ENCODE results near the gene POU2F3. TPM values are rescaled to one million over a fixed set of nuclear protein-coding genes. Genes with fewer than 3 reads are reported as not detected.

The POU2F3 gene
- total and polyA plus RNA-seq, 8 donors, result 0.18 to 1.9 (median 1.3) TPM; not detected in 2

DNA sequence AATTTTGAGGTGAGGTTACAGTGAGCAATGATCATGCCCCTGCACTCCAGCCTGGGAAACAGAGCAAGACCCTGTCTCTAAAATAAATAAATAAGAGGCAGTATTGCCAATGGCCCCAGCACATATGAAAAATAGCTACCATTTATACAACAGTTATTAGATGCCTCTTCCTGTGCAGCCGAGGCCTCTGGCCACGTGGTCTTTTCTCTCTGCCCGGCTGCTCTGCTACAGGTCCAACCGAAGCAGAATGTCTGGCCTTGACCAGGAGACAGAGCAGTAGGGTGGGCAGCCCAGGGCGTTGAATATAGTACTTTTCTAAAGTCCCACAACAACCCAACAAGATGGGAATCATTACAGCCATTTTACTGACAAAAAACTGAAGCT lies 41.5 kb upstream of the POU2F3 start:
- no peaks in the 10 kb centered on the region for H3K9me3 ChIP-seq
- H3K36me3 ChIP-seq, result no peaks in the 10 kb centered on the region
- no peak for DNase-seq
- H3K27ac ChIP-seq, result no peak overlapping the region
- peaks cover 0 to 6% (median 0%) of the 10 kb centered on the region in 4 donors for H3K4me1 ChIP-seq
- H3K4me3 ChIP-seq, result no peak overlapping the region
- 71 to 86% (median 76%) methylated on average over 5 of the region's 5 CpGs for WGBS, 5 donors
- intact Hi-C loops (cut with DNase I; ENCODE audit: low total_unique reads), result no loop called here
- peaks cover 0 to 5% (median 0%) of the 10 kb centered on the region in 3 donors for H3K27me3 ChIP-seq
- no peak for TF ChIP-seq POLR2A (IDR thresholded peaks at IDR 0.05)
- TF ChIP-seq POLR2AphosphoS5 (IDR thresholded peaks at IDR 0.05), result no peak
- no peak for TF ChIP-seq EP300 (IDR thresholded peaks at IDR 0.05)
- TF ChIP-seq, protein P1, sequence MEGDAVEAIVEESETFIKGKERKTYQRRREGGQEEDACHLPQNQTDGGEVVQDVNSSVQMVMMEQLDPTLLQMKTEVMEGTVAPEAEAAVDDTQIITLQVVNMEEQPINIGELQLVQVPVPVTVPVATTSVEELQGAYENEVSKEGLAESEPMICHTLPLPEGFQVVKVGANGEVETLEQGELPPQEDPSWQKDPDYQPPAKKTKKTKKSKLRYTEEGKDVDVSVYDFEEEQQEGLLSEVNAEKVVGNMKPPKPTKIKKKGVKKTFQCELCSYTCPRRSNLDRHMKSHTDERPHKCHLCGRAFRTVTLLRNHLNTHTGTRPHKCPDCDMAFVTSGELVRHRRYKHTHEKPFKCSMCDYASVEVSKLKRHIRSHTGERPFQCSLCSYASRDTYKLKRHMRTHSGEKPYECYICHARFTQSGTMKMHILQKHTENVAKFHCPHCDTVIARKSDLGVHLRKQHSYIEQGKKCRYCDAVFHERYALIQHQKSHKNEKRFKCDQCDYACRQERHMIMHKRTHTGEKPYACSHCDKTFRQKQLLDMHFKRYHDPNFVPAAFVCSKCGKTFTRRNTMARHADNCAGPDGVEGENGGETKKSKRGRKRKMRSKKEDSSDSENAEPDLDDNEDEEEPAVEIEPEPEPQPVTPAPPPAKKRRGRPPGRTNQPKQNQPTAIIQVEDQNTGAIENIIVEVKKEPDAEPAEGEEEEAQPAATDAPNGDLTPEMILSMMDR (IDR thresholded peaks at IDR 0.05), result no peak

DNA sequence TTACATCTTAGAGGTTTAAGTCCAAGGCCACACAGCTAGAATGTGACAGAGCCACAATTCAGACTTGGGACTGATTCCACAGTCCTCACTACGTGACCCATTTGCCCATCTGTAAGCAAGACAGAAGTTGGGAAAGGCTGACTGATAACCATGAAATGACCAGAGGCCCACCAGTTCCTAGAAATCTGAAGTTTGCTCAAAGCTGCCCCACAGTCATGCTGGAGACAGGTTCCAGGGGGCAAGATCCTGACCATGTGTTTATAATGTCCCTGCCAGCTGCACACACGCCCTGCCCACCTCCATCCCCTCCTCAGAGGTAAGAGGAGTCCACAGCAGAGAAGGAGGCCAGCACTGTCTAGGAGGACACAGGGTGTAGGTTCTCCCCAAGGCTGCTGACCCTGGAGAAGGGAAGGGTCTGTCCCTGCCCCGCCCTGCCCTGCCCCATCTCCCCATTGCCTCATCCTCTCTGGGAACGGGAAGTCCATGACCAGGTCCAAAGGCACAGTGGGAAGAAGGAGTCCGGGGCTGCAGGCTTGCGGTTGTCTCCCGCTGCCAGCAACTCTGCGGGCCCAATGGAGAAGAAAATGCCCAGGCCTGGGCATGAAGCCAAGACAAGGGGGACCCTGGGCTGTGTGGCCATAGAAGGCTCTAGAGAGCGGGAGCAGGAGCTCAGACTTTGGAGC lies 41.0 kb upstream of the POU2F3 start:
- peak in 1 of 2 donors; percentile 47 for DNase-seq
- Histone ChIP-seq H3K27ac (no peak overlapping the region), H3K27me3 (peaks cover 0 to 5% (median 0%) of the 10 kb centered on the region in 3 donors), H3K9me3 (no peaks in the 10 kb centered on the region), H3K36me3 (no peaks in the 10 kb centered on the region), H3K4me1 (peaks cover 0 to 6% (median 0%) of the 10 kb centered on the region in 4 donors), H3K4me3 (no peak overlapping the region)
- no peak for TF ChIP-seq EP300 (IDR thresholded peaks at IDR 0.05)
- no peak for TF ChIP-seq POLR2AphosphoS5 (IDR thresholded peaks at IDR 0.05)
- no peak for TF ChIP-seq POLR2A (IDR thresholded peaks at IDR 0.05)
- TF ChIP-seq, protein P1 (IDR thresholded peaks at IDR 0.05), result no peak
- intact Hi-C loops (cut with DNase I; ENCODE audit: low total_unique reads), result no loop called here
- WGBS, 5 donors, result 81 to 89% (median 85%) methylated on average over 4 to 9 of the region's 9 CpGs

DNA sequence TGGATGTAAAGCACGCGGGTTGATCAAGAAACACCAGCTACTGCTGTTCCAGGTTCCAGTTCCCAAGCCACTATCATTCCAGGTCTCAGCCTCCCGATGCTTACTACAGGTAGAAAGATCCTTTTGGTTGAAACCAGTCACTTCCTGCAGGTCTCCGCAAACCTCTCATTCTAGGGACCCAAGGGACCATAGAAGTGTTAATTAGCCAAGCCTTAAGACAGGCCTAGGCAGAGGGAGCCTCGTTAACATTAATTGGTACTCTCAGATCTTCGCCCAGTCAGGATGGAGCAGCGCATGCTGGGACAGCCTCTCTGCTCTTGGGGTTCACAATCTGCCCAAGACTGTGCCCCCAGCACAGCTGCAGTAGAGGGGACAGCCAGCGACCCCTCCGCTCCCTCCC lies 40.3 kb upstream of the POU2F3 start:
- no peak for DNase-seq
- Histone ChIP-seq H3K4me1 (peaks cover 0 to 6% (median 0%) of the 10 kb centered on the region in 4 donors), H3K36me3 (no peaks in the 10 kb centered on the region), H3K27ac (no peak overlapping the region), H3K4me3 (no peak overlapping the region), H3K27me3 (peaks cover 0 to 5% (median 0%) of the 10 kb centered on the region in 3 donors), H3K9me3 (no peaks in the 10 kb centered on the region)
- TF ChIP-seq, protein P1 (IDR thresholded peaks at IDR 0.05), result no peak
- TF ChIP-seq EP300 (IDR thresholded peaks at IDR 0.05) (no peak), POLR2A (IDR thresholded peaks at IDR 0.05) (no peak), POLR2AphosphoS5 (IDR thresholded peaks at IDR 0.05) (no peak)
- intact Hi-C loops (cut with DNase I; ENCODE audit: low total_unique reads), result no loop called here
- 87 to 90% (median 88%) methylated on average over 5 to 9 of the region's 9 CpGs for WGBS, 5 donors

DNA sequence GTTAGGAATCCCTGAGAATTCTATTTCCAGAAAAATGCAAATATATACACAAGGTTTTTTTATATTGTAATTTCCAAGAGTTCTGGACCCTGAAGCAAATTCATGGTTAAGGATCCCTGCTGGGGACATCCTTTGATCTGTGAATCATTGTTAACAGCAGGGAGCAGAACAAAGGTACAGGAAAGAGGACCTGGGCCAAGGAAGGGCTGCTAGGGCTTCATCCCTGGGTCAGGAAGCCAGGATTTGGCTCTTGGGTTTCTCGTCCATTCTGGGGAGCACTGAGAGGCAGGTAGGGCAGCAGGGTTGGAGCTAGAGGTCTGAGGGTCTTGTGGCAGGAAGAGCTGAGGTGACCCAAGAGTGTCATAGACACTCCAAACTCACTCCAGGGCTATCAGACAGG lies 39.3 kb upstream of the POU2F3 start:
- no peak for TF ChIP-seq POLR2A (IDR thresholded peaks at IDR 0.05)
- no peak for TF ChIP-seq EP300 (IDR thresholded peaks at IDR 0.05)
- TF ChIP-seq, protein P1 (IDR thresholded peaks at IDR 0.05), result no peak
- Histone ChIP-seq H3K4me1 (peaks cover 0 to 6% (median 0%) of the 10 kb centered on the region in 4 donors), H3K27ac (no peak overlapping the region), H3K36me3 (no peaks in the 10 kb centered on the region), H3K27me3 (peaks cover 0 to 5% (median 0%) of the 10 kb centered on the region in 3 donors), H3K9me3 (no peaks in the 10 kb centered on the region), H3K4me3 (no peak overlapping the region)
- 77 to 89% (median 78%) methylated on average over 1 of the region's 1 CpG for WGBS, 5 donors
- intact Hi-C loops (cut with DNase I; ENCODE audit: low total_unique reads), result no loop called here
- no peak for DNase-seq

Data from stomach (tissue), 9 donors.